ENCODE results near the gene SPSB2.
"Not testable (repeated sequence)": the region's sequence is repeated elsewhere in the genome, so short reads cannot be mapped to it uniquely, and the experiment has no call there.

The SPSB2 gene

GRCh38 chr12:6899837-6900519 lies 26.9 kb upstream of the SPSB2 start:
- DNase-seq: no peak

GRCh38 chr12:6899427-6899826 lies 26.3 kb upstream of the SPSB2 start:
- DNase-seq: no peak

DNA sequence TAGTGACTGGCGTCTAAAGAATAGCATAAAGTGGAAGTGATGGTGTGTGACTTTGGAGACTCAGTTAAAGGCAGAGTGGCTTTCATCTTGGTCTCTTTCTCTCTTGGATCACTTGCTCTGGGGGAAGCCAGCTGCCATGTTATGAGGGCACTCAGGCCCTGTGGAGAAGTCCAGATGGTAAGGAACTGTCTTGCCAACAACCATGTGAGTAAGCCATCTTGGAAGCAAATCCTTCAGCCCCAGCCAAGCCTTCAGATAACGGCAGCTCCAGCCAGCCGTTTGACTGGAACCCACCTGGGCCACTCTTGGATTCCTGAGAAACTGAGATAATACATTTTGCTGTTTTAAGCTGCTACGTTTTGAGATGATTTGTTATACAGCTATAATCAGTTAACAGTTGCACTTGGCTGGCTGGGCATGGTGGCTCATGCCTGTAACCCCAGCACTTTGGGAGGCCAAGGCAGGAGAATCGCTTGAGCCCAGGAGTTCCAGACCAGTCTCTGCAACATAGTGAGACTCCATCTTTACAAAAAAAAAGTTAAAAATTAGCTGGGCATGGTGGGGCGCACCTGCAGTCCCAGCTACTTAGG lies 23.8 kb upstream of the SPSB2 start:
- DNase-seq: no peak

GRCh38 chr12:6894321-6894720 lies 21.2 kb upstream of the SPSB2 start:
- no peak for DNase-seq

GRCh38 chr12:6892683-6893082 lies 19.6 kb upstream of the SPSB2 start:
- not testable (repeated sequence) for DNase-seq

DNA sequence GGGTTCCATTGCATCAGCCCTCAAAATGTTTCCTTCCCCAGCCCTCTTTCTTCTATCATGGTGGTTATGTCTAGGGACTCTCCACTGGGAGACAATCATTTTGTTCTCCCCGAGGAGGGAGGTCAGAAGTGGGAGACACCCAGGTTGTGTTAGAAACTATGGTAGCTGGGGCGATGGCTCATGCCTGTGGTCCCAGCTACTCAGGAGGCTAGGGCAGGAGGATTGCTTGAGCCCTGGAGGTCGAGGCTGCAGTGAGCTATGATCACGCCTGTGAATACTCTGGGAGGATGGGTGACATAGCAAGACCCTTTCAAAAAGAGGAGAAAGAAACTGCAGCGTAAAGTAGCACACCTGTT lies 18.5 kb upstream of the SPSB2 start:
- DNase-seq: no peak

GRCh38 chr12:6890789-6891645 lies 17.9 kb upstream of the SPSB2 start:
- peak; percentile 96 for DNase-seq

DNA sequence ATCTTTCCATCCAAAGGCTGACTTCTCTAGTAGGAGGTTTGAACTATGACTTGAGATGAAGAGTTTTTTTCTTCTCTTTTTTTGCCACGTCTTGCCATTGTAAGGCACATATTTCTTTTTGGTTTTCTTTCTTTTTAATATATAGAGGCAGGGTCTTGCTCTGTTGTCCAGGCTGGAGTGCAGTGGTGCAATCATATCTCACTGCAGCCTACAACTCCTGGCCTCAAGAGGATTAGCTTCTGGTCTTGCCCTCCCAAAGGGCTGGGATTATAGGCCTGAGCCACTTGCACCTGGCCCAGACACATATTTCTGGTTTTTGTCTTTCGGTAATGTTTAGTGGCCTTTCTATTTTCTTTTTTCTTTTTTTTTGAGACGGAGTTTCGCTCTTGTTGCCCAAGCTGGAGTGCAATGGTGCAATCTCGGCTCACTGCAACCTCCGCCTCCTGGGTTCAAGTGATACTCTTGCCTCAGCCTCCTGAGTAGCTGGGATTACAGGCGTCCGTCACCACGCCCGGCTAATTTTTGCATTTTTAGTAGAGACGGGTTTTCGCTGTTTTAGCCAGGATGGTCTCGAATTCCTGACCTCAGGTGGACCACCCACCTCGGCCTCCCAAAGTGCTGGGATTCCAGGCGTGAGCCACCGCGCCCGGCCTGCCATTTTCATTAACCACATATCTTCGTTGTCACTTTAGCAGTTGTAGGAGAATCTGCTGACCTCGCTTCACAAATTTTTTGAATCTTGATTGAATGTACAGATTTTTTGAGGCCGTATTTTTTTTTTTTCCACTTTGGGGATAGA lies 16.9 kb upstream of the SPSB2 start:
- not testable (repeated sequence) for DNase-seq

- DNase-seq: not testable (repeated sequence)
These were observed 15.7 kb upstream of the SPSB2 start for GRCh38 chr12:6888794-6889193.

DNA sequence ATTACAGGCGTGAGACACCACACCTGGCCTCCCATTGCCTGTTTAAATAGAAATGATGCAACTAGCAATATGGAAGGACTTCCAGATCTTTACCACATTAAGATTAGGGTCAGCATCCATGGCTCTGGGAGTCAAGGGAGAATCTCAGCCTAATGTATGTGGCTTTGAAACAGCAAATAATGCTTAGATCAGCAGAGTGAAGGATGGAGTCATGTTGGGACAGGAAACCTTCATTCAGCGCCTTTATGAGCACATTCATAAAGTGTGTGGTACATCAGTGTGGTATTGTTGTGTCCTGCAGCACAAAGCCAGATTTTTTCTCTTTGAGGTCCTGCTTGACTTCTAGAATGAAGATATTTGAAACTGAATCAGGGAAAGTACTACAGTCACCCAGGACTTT lies 15.3 kb upstream of the SPSB2 start:
- no peak for DNase-seq

DNA sequence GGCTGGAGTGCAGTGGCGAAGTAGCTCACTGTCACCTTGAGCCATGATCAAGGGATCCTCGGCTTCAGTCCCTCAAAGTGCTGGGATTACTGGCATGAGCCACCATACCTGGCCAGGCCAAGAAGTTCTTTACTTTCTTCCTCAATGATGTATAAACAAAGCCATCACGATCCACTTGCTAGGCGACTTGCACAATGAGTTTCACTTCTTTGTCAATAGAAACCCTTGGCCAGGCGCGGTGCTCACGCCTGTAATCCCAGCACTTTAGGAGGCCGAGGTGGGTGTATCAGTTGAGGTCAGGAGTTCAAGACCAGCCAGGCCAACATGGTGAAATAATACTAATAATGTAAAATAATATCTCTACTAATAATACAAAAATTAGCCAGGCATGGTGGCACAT lies 14.4 kb upstream of the SPSB2 start:
- DNase-seq: no peak

DNA sequence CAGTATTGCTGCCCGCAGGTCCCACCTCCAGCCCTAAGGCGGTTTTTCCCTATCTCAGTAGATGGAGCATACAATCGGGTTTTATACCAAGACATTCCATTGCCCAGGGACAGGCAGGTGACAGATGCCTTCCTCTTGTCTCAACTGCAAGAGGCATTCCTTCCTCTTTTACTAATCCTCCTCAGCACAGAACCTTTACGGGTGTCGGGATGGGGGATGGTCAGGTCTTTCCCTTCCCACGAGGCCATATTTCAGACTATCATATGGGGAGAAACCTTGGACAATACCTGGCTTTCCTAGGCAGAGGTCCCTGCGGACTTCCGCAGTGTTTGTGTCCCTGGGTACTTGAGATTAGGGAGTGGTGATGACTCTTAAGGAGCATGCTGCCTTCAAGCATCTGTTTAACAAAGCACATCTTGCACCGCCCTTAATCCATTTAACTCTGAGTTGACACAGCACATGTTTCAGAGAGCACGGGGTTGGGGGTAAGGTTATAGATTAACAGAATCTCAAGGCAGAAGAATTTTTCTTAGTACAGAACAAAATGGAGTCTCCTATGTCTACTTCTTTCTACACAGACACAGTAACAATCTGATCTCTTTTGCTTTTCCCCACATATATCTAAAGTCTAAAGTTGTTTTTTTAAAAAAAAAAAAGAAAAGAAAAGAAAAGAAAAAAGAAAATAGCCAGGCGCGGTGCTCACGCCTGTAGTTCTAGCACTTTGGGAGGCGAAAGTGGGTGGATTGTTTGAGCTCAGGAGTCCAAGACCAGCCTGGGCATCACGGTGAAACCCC lies 13.3 kb upstream of the SPSB2 start:
- DNase-seq: not testable (repeated sequence)

DNA sequence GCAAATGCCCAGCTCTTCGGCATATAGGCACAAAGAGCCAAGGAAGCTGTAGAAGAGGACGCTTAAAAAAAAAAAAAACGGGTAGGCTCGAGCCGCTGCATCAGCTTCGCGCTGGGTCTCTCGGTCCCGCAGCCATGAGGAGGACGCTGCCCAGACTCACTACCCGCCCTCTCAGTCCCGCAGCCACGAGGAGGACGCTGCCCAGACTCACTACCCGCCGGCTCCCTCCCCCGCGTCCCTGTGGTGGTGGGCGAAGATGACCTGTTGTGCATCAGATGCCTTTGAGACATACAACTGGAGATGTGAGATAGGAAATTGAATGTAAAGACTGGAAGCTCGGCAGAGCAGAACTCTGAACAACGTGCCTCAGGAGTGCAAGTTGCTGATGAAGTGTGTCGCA lies 11.4 kb upstream of the SPSB2 start:
- no peak for DNase-seq

DNA sequence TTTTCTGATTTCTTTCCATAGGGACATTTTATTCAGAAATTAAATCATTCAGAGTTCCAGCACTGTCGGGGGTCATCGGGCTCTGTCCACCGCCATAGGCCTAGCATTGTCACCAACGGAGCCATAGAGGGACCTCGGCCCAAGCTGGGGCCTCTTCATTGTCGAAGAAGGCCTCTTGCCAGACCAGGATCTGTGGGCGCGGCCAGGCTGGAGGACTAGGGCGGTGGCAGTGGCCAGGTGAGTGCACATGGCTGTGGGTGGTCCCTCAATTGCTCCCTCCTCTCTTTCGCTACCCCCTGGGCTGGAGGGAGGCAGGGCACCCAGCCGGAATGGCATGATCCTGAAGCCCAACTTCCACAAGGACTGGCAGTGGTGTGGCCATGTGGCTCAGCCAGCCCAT lies 10.6 kb upstream of the SPSB2 start:
- DNase-seq: no peak

- DNase-seq: no peak
These were observed 10.1 kb upstream of the SPSB2 start for GRCh38 chr12:6883252-6883651.

DNA sequence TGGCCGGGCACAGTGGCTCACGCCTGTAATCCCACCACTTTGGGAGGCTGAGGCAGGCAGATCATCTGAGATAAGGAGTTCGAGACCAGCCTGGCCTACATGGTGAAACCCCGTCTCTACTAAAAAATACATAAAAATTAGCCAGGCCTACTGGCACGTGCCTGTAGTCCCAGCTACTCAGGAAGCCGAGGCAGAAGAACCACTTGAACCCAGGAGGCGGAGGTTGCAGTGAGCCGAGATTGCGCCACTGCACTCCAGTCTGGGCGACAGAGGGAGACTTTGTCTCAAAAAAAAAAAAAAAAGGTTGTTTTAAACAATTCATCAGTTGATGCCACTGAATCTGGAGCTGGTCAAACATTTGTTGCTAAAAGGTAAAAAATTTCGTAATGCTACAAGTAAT lies 6.7 kb upstream of the SPSB2 start:
- not testable (repeated sequence) for DNase-seq

- not testable (repeated sequence) for DNase-seq
These were observed 889 bp upstream of the SPSB2 start for GRCh38 chr12:6874015-6874368.

DNA sequence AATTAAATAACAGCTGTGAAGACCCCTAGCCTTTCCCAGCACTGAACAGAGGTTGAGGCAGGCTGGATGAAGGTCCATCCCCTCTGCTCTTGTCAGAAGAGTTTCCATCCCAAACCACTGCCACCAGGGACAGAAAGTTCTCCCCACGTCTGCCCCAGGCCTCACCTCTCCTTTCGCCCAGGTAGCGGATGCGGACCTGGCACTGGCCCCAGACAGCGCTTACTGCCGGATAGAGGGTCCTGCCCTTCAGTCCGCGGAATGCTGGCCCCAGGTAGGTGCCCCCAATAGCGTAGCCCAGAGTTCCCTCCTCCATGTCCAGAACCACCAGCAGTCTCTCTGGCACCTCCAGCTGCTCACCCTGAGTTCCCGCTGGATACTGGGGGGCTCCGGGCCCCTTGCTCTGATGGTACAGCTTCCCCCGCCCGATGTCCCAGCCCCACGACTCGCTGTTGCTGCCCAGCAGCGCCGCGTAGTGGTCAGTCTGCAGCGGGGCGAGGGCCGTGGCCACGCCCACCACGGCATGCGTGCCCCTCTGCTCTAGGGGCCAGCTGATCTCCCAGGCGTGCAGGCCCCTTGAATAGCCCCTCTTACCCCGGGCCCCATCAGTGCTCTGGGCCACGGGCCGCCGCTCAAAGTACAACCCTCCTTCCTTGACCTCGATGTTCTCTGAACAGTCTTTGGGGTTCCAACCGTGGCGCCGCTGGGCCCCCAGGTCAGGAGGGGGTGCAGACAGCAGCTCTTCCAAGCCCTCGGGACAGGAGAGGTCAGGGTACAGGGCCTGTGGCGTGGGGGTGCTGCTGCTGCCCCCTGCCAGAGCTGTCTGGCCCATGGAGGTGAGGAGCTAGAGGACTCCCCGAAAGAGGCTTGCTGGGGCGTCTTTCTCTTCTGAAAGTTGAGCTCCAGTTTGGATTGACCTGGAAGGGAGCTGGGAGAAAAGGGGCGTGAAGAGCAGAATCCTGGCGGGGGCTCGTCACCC lies 742 bp downstream of the SPSB2 start:
- peak; percentile 71 for DNase-seq

GRCh38 chr12:6871052-6871957 lies 1.8 kb downstream of the SPSB2 start:
- DNase-seq: peak; percentile 45

DNA sequence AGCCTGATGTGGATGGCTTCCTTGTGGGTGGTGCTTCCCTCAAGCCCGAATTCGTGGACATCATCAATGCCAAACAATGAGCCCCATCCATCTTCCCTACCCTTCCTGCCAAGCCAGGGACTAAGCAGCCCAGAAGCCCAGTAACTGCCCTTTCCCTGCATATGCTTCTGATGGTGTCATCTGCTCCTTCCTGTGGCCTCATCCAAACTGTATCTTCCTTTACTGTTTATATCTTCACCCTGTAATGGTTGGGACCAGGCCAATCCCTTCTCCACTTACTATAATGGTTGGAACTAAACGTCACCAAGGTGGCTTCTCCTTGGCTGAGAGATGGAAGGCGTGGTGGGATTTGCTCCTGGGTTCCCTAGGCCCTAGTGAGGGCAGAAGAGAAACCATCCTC lies 2.8 kb downstream of the SPSB2 start:
- DNase-seq: not testable (repeated sequence)
